Measurements from ENCODE around the gene MLLT11.

- TF ChIP-seq CBFB (IDR thresholded peaks at IDR 0.05; ENCODE audit: low read depth) (peak; percentile 61; the same call in 1 of the 2 replicates), POLR2A (IDR thresholded peaks at IDR 0.05; ENCODE audit: low read depth, low read length) (peak; percentile 98), POLR2AphosphoS5 (IDR thresholded peaks at IDR 0.05; ENCODE audit: low read length) (peak; percentile 92), MTA3 (IDR thresholded peaks at IDR 0.05; ENCODE audit: borderline replicate concordance, low read length) (no peak), JUNB (IDR thresholded peaks at IDR 0.05) (no peak), CHD4 (IDR thresholded peaks at IDR 0.05) (no peak), CTCF (IDR thresholded peaks at IDR 0.05 in 2 of 3, conservative IDR thresholded peaks at IDR 0.05 in 1 of 3; ENCODE audit: control insufficient read depth in 2 of 3, extremely low read depth in 1 of 3, insufficient read depth in 1 of 3, low read depth in 3 of 3, low read length in 3 of 3) (peak; percentile 75 to 90 (median 84)), MAX (IDR thresholded peaks at IDR 0.05; ENCODE audit: low read depth, low read length) (no peak)
- TF ChIP-seq, protein P1, sequence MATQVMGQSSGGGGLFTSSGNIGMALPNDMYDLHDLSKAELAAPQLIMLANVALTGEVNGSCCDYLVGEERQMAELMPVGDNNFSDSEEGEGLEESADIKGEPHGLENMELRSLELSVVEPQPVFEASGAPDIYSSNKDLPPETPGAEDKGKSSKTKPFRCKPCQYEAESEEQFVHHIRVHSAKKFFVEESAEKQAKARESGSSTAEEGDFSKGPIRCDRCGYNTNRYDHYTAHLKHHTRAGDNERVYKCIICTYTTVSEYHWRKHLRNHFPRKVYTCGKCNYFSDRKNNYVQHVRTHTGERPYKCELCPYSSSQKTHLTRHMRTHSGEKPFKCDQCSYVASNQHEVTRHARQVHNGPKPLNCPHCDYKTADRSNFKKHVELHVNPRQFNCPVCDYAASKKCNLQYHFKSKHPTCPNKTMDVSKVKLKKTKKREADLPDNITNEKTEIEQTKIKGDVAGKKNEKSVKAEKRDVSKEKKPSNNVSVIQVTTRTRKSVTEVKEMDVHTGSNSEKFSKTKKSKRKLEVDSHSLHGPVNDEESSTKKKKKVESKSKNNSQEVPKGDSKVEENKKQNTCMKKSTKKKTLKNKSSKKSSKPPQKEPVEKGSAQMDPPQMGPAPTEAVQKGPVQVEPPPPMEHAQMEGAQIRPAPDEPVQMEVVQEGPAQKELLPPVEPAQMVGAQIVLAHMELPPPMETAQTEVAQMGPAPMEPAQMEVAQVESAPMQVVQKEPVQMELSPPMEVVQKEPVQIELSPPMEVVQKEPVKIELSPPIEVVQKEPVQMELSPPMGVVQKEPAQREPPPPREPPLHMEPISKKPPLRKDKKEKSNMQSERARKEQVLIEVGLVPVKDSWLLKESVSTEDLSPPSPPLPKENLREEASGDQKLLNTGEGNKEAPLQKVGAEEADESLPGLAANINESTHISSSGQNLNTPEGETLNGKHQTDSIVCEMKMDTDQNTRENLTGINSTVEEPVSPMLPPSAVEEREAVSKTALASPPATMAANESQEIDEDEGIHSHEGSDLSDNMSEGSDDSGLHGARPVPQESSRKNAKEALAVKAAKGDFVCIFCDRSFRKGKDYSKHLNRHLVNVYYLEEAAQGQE (IDR thresholded peaks at IDR 0.05; ENCODE audit: low read depth, low read length), result no peak
These were observed 839 bp upstream of the MLLT11 start, which contains the start of gene CDC42SE1 for GRCh38 chr1:151059109-151060006.

Data from GM12878 (cell line).